Measurements from ENCODE around the gene C20orf144.
"Not testable (repeated sequence)": the region's sequence is repeated elsewhere in the genome, so short reads cannot be mapped to it uniquely, and the experiment has no call there.

The C20orf144 gene

GRCh38 chr20:33697129-33697528, 35.0 kb downstream of the C20orf144 start:
- DNase-seq (ENCODE audit: low spot score), result no peak

GRCh38 chr20:33698966-33699365, 36.8 kb downstream of the C20orf144 start:
- not testable (repeated sequence) for DNase-seq (ENCODE audit: low spot score)

GRCh38 chr20:33700696-33701441, 38.7 kb downstream of the C20orf144 start:
- not testable (repeated sequence) for DNase-seq (ENCODE audit: low spot score)

- no peak for DNase-seq (ENCODE audit: low spot score)
These were observed 39.7 kb downstream of the C20orf144 start for GRCh38 chr20:33701629-33702450.

GRCh38 chr20:33702861-33703260, 40.7 kb downstream of the C20orf144 start:
- DNase-seq (ENCODE audit: low spot score), result no peak

GRCh38 chr20:33703498-33704137, 41.5 kb downstream of the C20orf144 start:
- DNase-seq (ENCODE audit: low spot score), result no peak

- DNase-seq (ENCODE audit: low spot score), result no peak
These were observed 42.2 kb downstream of the C20orf144 start for GRCh38 chr20:33704197-33704924.

- no peak for DNase-seq (ENCODE audit: low spot score)
These were observed 45.5 kb downstream of the C20orf144 start for GRCh38 chr20:33707668-33708067.

- no peak for DNase-seq (ENCODE audit: low spot score)
These were observed 47.3 kb downstream of the C20orf144 start for GRCh38 chr20:33709398-33709797.

GRCh38 chr20:33709905-33710541, 47.9 kb downstream of the C20orf144 start:
- DNase-seq (ENCODE audit: low spot score), result no peak

GRCh38 chr20:33710681-33711445, 48.7 kb downstream of the C20orf144 start:
- DNase-seq (ENCODE audit: low spot score), result no peak

- DNase-seq (ENCODE audit: low spot score), result no peak
These were observed 49.3 kb downstream of the C20orf144 start for GRCh38 chr20:33711446-33711738.

Data from iPS-NIHi11 (cell line).